Stomach (tissue), 4 donors: Measurements from ENCODE around the gene ITGB4.

Experiments
- CTCF ChIP-seq, 7 experiments: fragments of 450-650 bp in 4 of 7; fragments of 200-600 bp in 3 of 7; sonication (generic) in 3 of 7; IDR thresholded peaks; one replicate each; pipeline ENCODE4 v1.5.1; 2016 to 2019; ENCODE audit warnings: antibody characterized with exemption in 7 of 7, control low read depth in 2 of 7, mild to moderate bottlenecking in 1 of 7
- EP300 ChIP-seq: sonication (generic); formaldehyde crosslinking; IDR thresholded peaks from one replicate; pipeline ENCODE4 v1.6.1; 2017; ENCODE audit warnings: antibody characterized with exemption

GRCh38 chr17:75673487-75673886 lies 47.8 kb upstream of the ITGB4 start:
- TF ChIP-seq EP300 (no peak), CTCF (IDR thresholded peaks at IDR 0.05) (no peak)
